MV-4-11 (cell line): Measurements from ENCODE around the gene CDHR3.
"Not testable (repeated sequence)": the region's sequence is repeated elsewhere in the genome, so short reads cannot be mapped to it uniquely, and the experiment has no call there.

Experiments
- DNase-seq: peaks from one replicate; lab custom pipeline; 2025; lab: John Stamatoyannopoulos, UW

Gene CDHR3

GRCh38 chr7:105996860-105997737 lies 34.0 kb downstream of the CDHR3 start:
- no peak for DNase-seq

GRCh38 chr7:105999256-105999655 lies 36.2 kb downstream of the CDHR3 start:
- DNase-seq = no peak

- no peak for DNase-seq
These were observed 38.1 kb downstream of the CDHR3 start for GRCh38 chr7:106001196-106001595.

- DNase-seq = no peak
These were observed 38.8 kb downstream of the CDHR3 start for GRCh38 chr7:106001886-106002285.

- no peak for DNase-seq
These were observed 40.5 kb downstream of the CDHR3 start for GRCh38 chr7:106003525-106004064.

GRCh38 chr7:106006906-106007305 lies 43.8 kb downstream of the CDHR3 start:
- no peak for DNase-seq

- DNase-seq = not testable (repeated sequence)
These were observed 44.7 kb downstream of the CDHR3 start for GRCh38 chr7:106007796-106008195.

GRCh38 chr7:106009503-106010226 lies 46.6 kb downstream of the CDHR3 start:
- DNase-seq = peak; percentile 57

GRCh38 chr7:106010331-106010730 lies 47.3 kb downstream of the CDHR3 start:
- peak; percentile 43 for DNase-seq

GRCh38 chr7:106010866-106011265 lies 47.8 kb downstream of the CDHR3 start:
- DNase-seq = no peak

- DNase-seq = no peak
These were observed 49.1 kb downstream of the CDHR3 start for GRCh38 chr7:106012184-106012583.

GRCh38 chr7:106012935-106013439 lies 49.9 kb downstream of the CDHR3 start:
- DNase-seq = no peak

- DNase-seq = no peak
These were observed 52.5 kb downstream of the CDHR3 start for GRCh38 chr7:106015381-106016218.

- no peak for DNase-seq
These were observed 53.3 kb downstream of the CDHR3 start for GRCh38 chr7:106016331-106016730.

GRCh38 chr7:106017657-106018056 lies 54.6 kb downstream of the CDHR3 start:
- DNase-seq = no peak

GRCh38 chr7:106018566-106019469 lies 55.8 kb downstream of the CDHR3 start:
- peak; percentile 89 for DNase-seq

GRCh38 chr7:106019470-106019820 lies 56.4 kb downstream of the CDHR3 start:
- DNase-seq = no peak

GRCh38 chr7:106021151-106022067 lies 58.3 kb downstream of the CDHR3 start:
- no peak for DNase-seq

GRCh38 chr7:106022193-106022821 lies 59.2 kb downstream of the CDHR3 start:
- DNase-seq = peak; percentile 64
